ENCODE data around the gene RBFOX1. TPM values are rescaled to one million over a fixed set of nuclear protein-coding genes. Genes with fewer than 3 reads are reported as not detected.

The RBFOX1 gene
- total RNA-seq, 3 donors from 2014 or later: 4.1 to 7.7 (median 5.1) TPM

DNA sequence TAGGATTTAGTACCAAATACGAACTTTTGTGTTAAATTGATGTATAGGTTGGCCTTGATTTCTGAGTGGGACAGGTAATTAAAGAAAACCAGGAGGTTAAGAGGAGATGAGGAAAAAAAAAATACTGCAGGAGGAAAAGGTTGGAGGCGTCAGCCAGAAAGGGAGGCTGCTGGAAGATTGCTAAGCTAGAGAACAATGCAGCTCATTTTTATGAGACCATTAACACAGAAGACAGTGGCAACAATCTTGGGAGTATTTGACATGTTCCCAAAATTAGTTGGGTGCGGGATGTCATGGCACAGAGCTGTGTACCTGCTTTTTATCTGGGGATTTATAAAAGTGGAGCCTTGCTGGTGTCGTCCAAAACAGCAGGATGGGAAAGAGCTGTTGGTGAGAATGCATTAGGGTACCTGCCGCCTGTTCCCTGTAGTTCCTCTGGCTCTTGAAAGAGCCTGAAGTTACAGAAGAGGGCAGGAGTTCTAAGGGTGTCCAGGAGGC is 229.3 kb downstream of the RBFOX1 start:
- no peak for TF ChIP-seq CTCF (IDR thresholded peaks at IDR 0.05)
- intact Hi-C loops (cut with DNase I, micrococcal nuclease): no loop called here
- Histone ChIP-seq H3K36me3 (ENCODE audit: low read depth) (no peaks in the 10 kb centered on the region), H3K9me3 (no peaks in the 10 kb centered on the region), H3K4me1 (ENCODE audit: low read depth) (no peaks in the 10 kb centered on the region), H3K4me3 (no peak overlapping the region)
- ATAC-seq (no peak), DNase-seq (no peak)

DNA sequence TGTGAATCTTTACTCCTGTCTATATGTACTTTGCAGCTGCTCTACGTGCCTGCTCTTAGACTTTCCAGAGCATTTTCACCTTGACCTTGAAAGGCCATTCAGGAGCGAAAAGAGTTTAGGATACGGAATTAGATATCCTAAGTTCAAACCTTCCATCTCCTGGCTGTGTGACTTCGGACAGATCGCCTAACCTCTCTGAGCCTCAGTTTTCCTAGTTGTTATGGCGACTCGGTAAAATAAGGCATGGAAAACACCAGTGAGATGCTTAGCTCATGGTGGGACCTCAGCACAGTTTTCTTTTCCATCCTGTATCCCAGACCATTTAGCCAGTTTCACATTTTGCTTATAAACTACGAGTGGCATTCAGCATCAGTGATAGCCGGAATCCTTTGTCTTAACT is 233.7 kb downstream of the RBFOX1 start:
- Histone ChIP-seq H3K9me3 (no peaks in the 10 kb centered on the region), H3K4me1 (ENCODE audit: low read depth) (no peaks in the 10 kb centered on the region), H3K36me3 (ENCODE audit: low read depth) (no peaks in the 10 kb centered on the region), H3K4me3 (no peak overlapping the region)
- no peak for ATAC-seq
- DNase-seq: no peak
- intact Hi-C loops (cut with DNase I, micrococcal nuclease): no loop called here
- no peak for TF ChIP-seq CTCF (IDR thresholded peaks at IDR 0.05)

DNA sequence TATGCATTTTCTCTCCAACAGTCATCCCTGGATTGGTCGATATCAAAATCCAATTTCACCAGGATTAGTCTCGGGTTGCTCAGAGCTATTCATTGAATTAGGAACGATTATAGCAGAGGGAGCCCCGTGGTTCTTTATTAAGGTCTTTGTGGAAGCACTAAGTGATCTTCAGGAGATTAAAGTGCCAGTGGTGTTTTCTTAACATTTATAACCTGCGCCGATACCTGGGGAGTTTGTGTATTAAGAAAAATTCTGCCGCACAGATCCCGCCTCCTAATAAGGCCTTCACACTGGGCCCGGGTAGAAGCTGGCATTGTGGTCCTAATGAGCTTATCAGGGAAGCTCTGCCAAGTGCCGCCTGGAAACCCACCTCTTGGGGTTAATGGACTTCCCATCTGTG is 238.7 kb downstream of the RBFOX1 start:
- no peaks in the 10 kb centered on the region for H3K4me1 ChIP-seq (ENCODE audit: low read depth)
- DNase-seq: no peak
- intact Hi-C loops (cut with DNase I, micrococcal nuclease): no loop called here
- ATAC-seq: no peak
- H3K4me3 ChIP-seq: no peak overlapping the region
- H3K36me3 ChIP-seq (ENCODE audit: low read depth): no peaks in the 10 kb centered on the region
- no peaks in the 10 kb centered on the region for H3K9me3 ChIP-seq
- no peak for TF ChIP-seq CTCF (IDR thresholded peaks at IDR 0.05)

DNA sequence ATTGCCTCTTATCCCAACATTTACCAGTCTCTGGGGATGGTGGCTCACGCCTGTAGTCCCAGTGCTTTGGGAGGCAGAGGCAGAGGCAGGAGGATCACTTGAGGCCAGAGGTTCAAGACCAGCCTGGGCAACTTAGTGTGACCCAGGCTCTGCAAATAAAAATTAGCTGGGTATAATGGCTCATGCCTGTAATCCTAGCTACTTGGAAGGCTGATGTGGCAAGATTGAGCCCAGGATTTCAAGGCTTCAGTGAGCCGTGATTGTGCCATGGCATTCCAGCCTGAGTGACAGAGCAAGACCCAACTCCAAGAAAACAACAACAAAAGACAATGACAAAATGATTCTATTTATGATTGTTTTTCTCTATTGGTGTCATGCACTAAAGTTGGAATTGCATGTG is 244.9 kb downstream of the RBFOX1 start:
- no peak for ATAC-seq
- no peak for TF ChIP-seq CTCF (IDR thresholded peaks at IDR 0.05)
- Histone ChIP-seq H3K9me3 (no peaks in the 10 kb centered on the region), H3K36me3 (ENCODE audit: low read depth) (no peaks in the 10 kb centered on the region), H3K4me1 (ENCODE audit: low read depth) (no peaks in the 10 kb centered on the region), H3K4me3 (no peak overlapping the region)
- no peak for DNase-seq
- intact Hi-C loops (cut with DNase I, micrococcal nuclease): no loop called here

GRCh38 chr16:7579454-7579853 is 246.8 kb downstream of the RBFOX1 start:
- Histone ChIP-seq H3K4me1 (ENCODE audit: low read depth) (no peaks in the 10 kb centered on the region), H3K9me3 (no peaks in the 10 kb centered on the region), H3K36me3 (ENCODE audit: low read depth) (no peaks in the 10 kb centered on the region), H3K4me3 (no peak overlapping the region)
- intact Hi-C loops (cut with DNase I, micrococcal nuclease): no loop called here
- no peak for ATAC-seq
- no peak for DNase-seq
- no peak for TF ChIP-seq CTCF (IDR thresholded peaks at IDR 0.05)

DNA sequence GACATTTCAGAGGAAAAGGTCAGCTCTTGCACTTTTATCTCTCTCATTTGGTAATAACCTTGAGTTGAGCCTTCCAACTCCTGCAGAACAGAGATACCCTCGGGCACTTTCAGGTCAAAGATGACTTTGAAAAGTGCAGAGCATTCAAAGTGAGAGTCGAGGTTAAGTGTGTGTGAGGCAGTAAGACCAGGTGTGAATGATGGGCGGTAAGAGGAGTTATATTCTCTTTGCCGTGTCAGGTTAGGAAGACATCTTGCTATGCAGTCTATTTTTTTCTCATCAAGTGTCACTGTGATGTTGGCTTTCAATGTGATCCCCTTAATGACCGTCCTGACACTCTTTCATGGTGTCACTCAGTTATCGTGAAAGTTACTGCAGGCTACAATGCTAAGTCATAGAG is 248.5 kb downstream of the RBFOX1 start:
- H3K4me1 ChIP-seq (ENCODE audit: low read depth): no peaks in the 10 kb centered on the region
- ATAC-seq (no peak), DNase-seq (no peak)
- intact Hi-C loops (cut with DNase I, micrococcal nuclease): no loop called here
- H3K9me3 ChIP-seq: no peaks in the 10 kb centered on the region
- TF ChIP-seq CTCF (IDR thresholded peaks at IDR 0.05): no peak
- no peaks in the 10 kb centered on the region for H3K36me3 ChIP-seq (ENCODE audit: low read depth)
- H3K4me3 ChIP-seq: no peak overlapping the region
